ENCODE results near the gene PTPRT.

The PTPRT gene

GRCh38 chr20:43096126-43096930 lies 93.4 kb downstream of the PTPRT start:
- Mint-ChIP-seq H3K9me3 (peaks cover 15% of the 10 kb centered on the region), H3K4me3 (no peak overlapping the region)

DNA sequence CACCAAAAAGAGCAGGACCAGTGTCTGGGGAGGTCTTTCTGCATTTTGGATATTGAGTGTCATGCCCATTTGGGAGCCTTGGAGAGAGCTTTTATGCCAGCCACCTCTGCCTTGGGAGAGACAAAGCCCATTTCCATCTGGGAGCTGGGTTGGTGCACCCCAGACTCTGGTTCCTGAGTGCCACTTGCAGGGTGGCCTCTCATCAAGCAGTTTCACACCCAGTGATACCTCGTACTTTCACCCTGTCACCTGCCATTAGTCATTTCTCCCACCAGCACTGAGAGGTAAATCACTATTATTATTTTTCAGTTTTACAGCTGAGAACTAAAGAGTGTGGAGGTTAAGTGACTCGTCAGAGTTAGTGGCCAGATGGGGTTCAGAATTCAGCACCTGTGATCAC lies 94.7 kb downstream of the PTPRT start:
- DNase-seq (ENCODE audit: low spot score in 2 of 2) (no peak), ATAC-seq (no peak)
- H3K9me3 Mint-ChIP-seq = peaks cover 19% of the 10 kb centered on the region

More at GRCh38 chr20:43096126-43096930, 93.4 kb downstream of the PTPRT start:
- ATAC-seq (no peak), DNase-seq (ENCODE audit: low spot score in 2 of 2) (no peak)
- no peaks in the 10 kb centered on the region for H3K36me3 Mint-ChIP-seq
- no peak overlapping the region for H3K27ac Mint-ChIP-seq
- no peaks in the 10 kb centered on the region for H3K4me1 Mint-ChIP-seq

DNA sequence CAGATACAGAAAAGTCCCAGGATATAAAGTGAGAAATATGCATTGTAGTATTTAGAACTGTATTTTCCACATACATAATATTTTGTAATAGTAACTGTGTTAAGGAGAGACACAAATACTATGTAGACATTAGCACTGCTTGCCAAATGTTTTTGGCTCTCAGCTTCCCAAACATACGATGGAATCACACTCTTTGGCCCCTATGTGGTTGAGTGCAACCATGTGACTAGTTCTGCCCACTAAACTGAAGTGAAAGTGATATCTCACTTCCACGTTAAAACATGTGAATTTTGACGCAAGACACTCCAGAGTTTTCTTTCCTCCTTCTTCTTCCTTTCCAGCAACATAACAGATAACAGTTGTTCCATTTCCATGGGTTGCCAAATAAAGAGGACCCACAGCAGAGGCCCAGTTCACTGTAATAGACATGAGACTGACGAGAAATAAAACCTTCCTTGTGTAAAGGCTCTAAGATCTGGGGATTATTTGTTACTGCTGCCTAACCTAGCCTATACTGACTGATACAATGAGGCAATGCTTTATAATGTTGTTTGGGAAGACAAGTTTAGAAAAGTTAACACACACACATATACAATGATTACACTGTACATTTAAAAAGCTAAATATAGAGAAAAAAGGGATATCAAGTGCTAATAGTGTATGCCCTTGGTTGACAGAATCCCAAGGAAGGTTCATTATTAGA lies 97.2 kb downstream of the PTPRT start:
- no peaks in the 10 kb centered on the region for H3K36me3 Mint-ChIP-seq
- DNase-seq (ENCODE audit: low spot score in 2 of 2) (no peak), ATAC-seq (no peak)
- peaks cover 19% of the 10 kb centered on the region for H3K9me3 Mint-ChIP-seq
- no peak overlapping the region for H3K27ac Mint-ChIP-seq
- H3K4me3 Mint-ChIP-seq = no peak overlapping the region
- no peaks in the 10 kb centered on the region for H3K4me1 Mint-ChIP-seq

More for the DNA sequence above, 94.7 kb downstream of the PTPRT start:
- H3K36me3 Mint-ChIP-seq = no peaks in the 10 kb centered on the region
- H3K27ac Mint-ChIP-seq = no peak overlapping the region
- no peak overlapping the region for H3K4me3 Mint-ChIP-seq
- H3K4me1 Mint-ChIP-seq = no peaks in the 10 kb centered on the region

DNA sequence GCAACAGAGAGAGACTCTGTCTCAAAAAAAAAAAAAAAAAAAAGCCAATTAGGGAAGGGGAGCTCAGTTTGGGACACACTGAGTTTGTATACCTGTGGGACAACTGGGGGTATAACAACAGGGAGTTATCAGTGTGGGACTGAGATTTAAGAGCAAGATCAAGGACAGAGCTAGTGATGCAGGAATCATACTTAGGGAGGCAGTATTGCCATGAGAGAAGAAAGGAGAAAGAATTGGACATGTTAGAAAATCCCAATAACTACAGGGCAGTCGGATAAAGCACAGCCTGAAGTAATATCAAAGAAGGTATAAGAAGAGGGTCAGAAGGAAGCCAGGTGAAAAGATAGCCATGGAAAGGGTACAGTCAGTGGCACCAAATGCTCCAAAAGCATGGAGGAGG lies 121.2 kb downstream of the PTPRT start:
- no peak for ATAC-seq
- H3K36me3 Mint-ChIP-seq = no peaks in the 10 kb centered on the region
- H3K27ac Mint-ChIP-seq = no peak overlapping the region
- no peak overlapping the region for H3K4me3 Mint-ChIP-seq
- peaks cover 11% of the 10 kb centered on the region for H3K9me3 Mint-ChIP-seq
- no peak for DNase-seq (ENCODE audit: low spot score in 2 of 2)
- H3K4me1 Mint-ChIP-seq = no peaks in the 10 kb centered on the region

DNA sequence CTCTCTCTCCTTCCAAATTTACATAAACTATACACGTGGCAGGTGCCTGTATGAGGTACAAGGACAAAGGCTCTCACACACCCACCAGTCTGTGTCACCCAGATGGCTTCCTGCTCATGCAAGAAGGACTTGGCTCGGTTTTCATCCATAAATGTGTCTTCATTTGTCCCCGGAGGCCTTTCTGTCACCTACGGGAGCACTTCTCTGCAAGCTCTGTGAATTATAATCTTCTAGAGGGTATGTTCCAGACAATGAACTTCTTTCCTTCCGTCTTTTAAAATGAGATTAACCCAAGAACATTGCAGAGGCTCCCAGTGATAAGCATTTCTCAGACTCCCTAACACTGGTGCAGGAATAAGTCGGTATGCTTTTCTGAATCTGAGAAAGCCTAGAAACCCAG lies 123.6 kb downstream of the PTPRT start:
- Mint-ChIP-seq H3K27ac (no peak overlapping the region), H3K4me3 (no peak overlapping the region), H3K36me3 (no peaks in the 10 kb centered on the region), H3K4me1 (no peaks in the 10 kb centered on the region), H3K9me3 (peaks cover 13% of the 10 kb centered on the region)
- ATAC-seq = no peak
- no peak for DNase-seq (ENCODE audit: low spot score in 2 of 2)

- no peak overlapping the region for H3K4me3 Mint-ChIP-seq
- no peak for DNase-seq (ENCODE audit: low spot score in 2 of 2)
- no peak for ATAC-seq
- H3K36me3 Mint-ChIP-seq = no peaks in the 10 kb centered on the region
- no peaks in the 10 kb centered on the region for H3K4me1 Mint-ChIP-seq
- peaks cover 14% of the 10 kb centered on the region for H3K9me3 Mint-ChIP-seq
- no peak overlapping the region for H3K27ac Mint-ChIP-seq
These were observed 124.4 kb downstream of the PTPRT start for GRCh38 chr20:43065299-43065698.

GRCh38 chr20:43058077-43058476 lies 131.6 kb downstream of the PTPRT start:
- Mint-ChIP-seq H3K27ac (no peak overlapping the region), H3K4me1 (no peaks in the 10 kb centered on the region), H3K36me3 (no peaks in the 10 kb centered on the region), H3K4me3 (no peak overlapping the region), H3K9me3 (peaks cover 12% of the 10 kb centered on the region)
- DNase-seq (ENCODE audit: low spot score in 2 of 2) = no peak
- ATAC-seq = no peak

DNA sequence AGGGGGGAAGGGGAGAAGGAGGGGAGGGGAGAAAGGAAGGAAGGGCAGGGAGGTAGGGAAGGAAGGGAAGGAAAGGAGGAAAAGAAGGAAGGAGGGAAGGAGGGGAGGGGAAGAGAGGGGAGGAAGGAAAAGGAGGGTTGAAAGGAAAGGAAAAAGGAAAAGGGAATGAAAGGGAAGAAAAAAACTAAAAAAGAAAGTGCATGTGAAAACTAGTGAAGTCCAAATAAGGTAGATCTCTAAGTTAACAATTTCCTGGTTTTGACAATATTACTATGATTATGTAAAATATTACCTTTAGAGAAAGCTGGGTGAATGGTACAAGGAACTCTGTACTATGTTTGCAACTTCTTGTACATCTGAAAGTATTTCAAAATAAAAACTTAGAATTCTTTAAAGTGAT lies 132.4 kb downstream of the PTPRT start:
- Mint-ChIP-seq H3K4me1 (no peaks in the 10 kb centered on the region), H3K27ac (no peak overlapping the region)
- no peak for ATAC-seq

GRCh38 chr20:43055181-43055884 lies 134.4 kb downstream of the PTPRT start:
- ATAC-seq = no peak
- no peak overlapping the region for H3K4me3 Mint-ChIP-seq
- peaks cover 6% of the 10 kb centered on the region for H3K9me3 Mint-ChIP-seq

More for the DNA sequence above, 132.4 kb downstream of the PTPRT start:
- DNase-seq (ENCODE audit: low spot score in 2 of 2) = no peak
- Mint-ChIP-seq H3K36me3 (no peaks in the 10 kb centered on the region), H3K4me3 (no peak overlapping the region), H3K9me3 (peaks cover 12% of the 10 kb centered on the region)

GRCh38 chr20:43052532-43052931 lies 137.2 kb downstream of the PTPRT start:
- DNase-seq (ENCODE audit: low spot score in 2 of 2) = no peak
- Mint-ChIP-seq H3K4me1 (no peaks in the 10 kb centered on the region), H3K36me3 (no peaks in the 10 kb centered on the region), H3K4me3 (no peak overlapping the region), H3K9me3 (peaks cover 13% of the 10 kb centered on the region), H3K27ac (no peak overlapping the region)
- no peak for ATAC-seq

More at GRCh38 chr20:43055181-43055884, 134.4 kb downstream of the PTPRT start:
- no peaks in the 10 kb centered on the region for H3K4me1 Mint-ChIP-seq
- DNase-seq (ENCODE audit: low spot score in 2 of 2) = no peak
- H3K27ac Mint-ChIP-seq = no peak overlapping the region
- no peaks in the 10 kb centered on the region for H3K36me3 Mint-ChIP-seq

DNA sequence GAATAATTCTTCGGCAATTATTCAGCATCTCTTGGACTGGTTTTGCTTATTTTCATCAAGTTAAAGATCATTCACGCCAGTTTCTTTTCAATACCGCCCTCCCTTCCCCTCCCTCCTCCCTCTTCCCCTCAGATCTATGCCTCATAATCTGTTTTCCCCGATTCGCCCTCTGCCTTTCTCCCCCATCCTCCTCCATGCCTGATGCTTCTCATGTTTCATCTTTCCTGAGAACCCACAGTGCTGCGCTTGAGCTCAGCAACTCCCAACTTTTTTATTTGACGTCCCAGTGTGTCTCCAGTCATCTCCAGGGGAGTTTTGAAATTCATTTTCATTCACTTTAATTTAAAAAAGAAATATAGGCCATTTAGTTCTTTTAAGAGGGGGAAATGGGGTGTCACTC lies 142.7 kb downstream of the PTPRT start:
- Mint-ChIP-seq H3K4me3 (no peak overlapping the region), H3K9me3 (peaks cover 16% of the 10 kb centered on the region), H3K27ac (no peak overlapping the region), H3K36me3 (no peaks in the 10 kb centered on the region), H3K4me1 (no peaks in the 10 kb centered on the region)
- DNase-seq (ENCODE audit: low spot score in 2 of 2) = no peak
- no peak for ATAC-seq

DNA sequence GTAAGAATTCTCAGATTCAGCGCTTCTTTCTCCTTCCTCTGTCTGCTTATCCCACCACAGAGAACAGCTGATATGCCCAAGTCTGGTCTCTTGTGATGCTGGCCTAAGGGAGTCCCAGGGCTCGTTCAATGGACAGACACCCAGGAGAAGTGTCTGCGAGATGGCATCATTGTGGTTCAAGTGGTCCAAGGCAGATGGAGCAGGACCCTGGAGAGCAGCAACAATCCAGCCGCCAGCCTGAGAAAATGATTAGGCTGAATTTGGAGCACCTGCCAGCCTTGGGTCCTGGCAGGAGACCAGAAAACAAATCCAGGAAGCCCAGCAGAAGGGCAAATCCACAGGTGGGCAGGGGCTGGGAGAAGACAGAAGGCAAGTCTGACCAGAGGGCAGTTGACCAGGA lies 145.8 kb downstream of the PTPRT start:
- DNase-seq (ENCODE audit: low spot score in 2 of 2) = no peak
- Mint-ChIP-seq H3K9me3 (peaks cover 25% of the 10 kb centered on the region), H3K27ac (no peak overlapping the region), H3K4me1 (no peaks in the 10 kb centered on the region), H3K4me3 (no peak overlapping the region), H3K36me3 (no peaks in the 10 kb centered on the region)
- no peak for ATAC-seq

DNA sequence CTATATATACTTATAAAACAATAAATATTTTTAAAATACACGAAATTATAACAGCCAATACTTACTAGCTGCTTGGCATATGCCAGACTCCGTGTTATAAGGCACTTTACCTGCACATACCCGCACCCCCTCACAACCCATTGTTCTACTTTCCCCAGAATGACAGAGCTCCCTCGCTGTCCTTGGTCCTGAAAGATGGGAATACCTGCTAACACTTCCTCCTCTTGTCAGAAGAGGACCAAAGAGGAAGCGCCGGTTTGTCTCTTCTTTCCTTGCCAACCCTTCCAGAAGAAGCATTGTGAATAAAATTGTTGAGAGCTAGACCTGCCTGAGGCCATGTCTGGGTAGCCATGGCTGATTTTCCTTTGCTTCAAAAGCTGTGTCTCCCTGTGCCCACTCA lies 149.3 kb downstream of the PTPRT start:
- no peaks in the 10 kb centered on the region for H3K36me3 Mint-ChIP-seq
- ATAC-seq = no peak

DNA sequence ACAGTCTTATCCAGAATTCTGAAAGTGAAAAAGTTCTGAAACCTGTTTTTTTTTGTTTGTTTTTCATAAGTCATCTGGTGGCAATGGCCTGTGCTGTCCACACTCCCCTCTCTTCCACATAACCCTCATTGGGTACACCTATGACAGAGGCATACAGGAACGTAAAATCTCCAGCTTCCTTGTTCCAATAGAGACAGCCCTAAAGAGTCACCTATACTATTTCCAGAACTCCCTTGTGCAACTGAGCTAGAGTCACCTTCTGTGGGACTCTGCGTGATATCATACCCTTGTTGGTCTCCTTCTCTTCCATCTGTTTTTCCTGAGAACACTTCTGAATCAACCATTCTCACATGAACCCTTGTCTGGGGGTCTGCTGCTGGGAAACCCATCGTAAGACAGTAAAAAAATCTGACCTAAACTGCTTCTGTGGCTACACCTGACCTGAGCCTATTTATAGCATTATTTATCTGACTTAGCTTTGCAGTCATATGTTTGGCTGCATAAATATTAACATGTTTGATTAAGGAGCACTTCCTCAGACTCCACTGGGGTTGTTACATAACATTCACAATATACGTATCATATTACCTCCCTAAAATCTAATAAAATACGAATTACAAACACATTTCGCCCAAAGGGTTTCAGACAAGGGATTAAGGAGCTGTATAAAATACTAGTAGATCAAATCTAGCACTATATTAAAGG lies 151.9 kb downstream of the PTPRT start:
- H3K36me3 Mint-ChIP-seq = no peaks in the 10 kb centered on the region
- DNase-seq (ENCODE audit: low spot score in 2 of 2) (no peak), ATAC-seq (no peak)
- no peaks in the 10 kb centered on the region for H3K4me1 Mint-ChIP-seq
- H3K4me3 Mint-ChIP-seq = no peak overlapping the region
- no peak overlapping the region for H3K27ac Mint-ChIP-seq
- H3K9me3 Mint-ChIP-seq = peaks cover 11% of the 10 kb centered on the region

More for the DNA sequence above, 149.3 kb downstream of the PTPRT start:
- Mint-ChIP-seq H3K4me3 (no peak overlapping the region), H3K4me1 (no peaks in the 10 kb centered on the region), H3K27ac (no peak overlapping the region), H3K9me3 (peaks cover 12% of the 10 kb centered on the region)
- no peak for DNase-seq (ENCODE audit: low spot score in 2 of 2)

All from stimulated activated effector memory CD8-positive, alpha-beta T cell treated with anti-CD3 and anti-CD28 coated beads, Interleukin-12 subunit alpha, Interleukin-12 subunit beta, amount 100 ng/mL, for 72 hours (primary cell).